A673 (cell line): Measurements from ENCODE around the gene GNAS. TPM values are rescaled to one million over a fixed set of nuclear protein-coding genes. Genes with fewer than 3 reads are reported as not detected.

ENCODE experiments used
- BruUV-seq: library from RNA; stranded (reverse); fragments of 400-500 nt; replicated peaks from 2 replicates; lab custom pipeline; 2021; lab: Mats Ljungman, UMichigan
- CTCF ChIA-PET: fragments of 300-600 bp; sonication (Branson Sonifier 250); formaldehyde crosslinking; loops from one replicate; lab custom pipeline; 2022; ENCODE audit warnings: antibody characterized with exemption; lab: Charles Lee
- POLR2A ChIA-PET: fragments of 300-600 bp; sonication (Branson Sonifier 250); formaldehyde crosslinking; loops from one replicate; lab custom pipeline; 2022; ENCODE audit warnings: antibody characterized with exemption; ENCODE audit not compliant: low non-redundant PET; lab: Charles Lee
- DNase-seq: peaks from one replicate; pipeline ENCODE4 v3.0.0-alpha.2; 2015; ENCODE audit warnings: low spot score
- H3K27ac ChIP-seq: fragments of 200-600 bp; sonication (generic); 2 replicates; pipeline ENCODE4 v1.5.1; 2016; ENCODE audit warnings: mixed run types, low read depth, mild to moderate bottlenecking, mixed read lengths, antibody characterized with exemption, low read length; ENCODE audit not compliant: poor library complexity, severe bottlenecking
- H3K27me3 ChIP-seq: fragments of 200-600 bp; sonication (generic); replicated peaks from 2 replicates; pipeline ENCODE4 v1.6.1; 2017; ENCODE audit warnings: mixed run types, low read depth, mild to moderate bottlenecking, mixed read lengths, antibody characterized with exemption, low read length; ENCODE audit not compliant: insufficient read depth, poor library complexity
- H3K36me3 ChIP-seq: fragments of 200-600 bp; sonication (generic); 2 replicates; pipeline ENCODE4 v1.6.1; 2016; ENCODE audit warnings: mixed run types, mild to moderate bottlenecking, mixed read lengths, antibody characterized with exemption, low read length; ENCODE audit not compliant: insufficient read depth, poor library complexity, severe bottlenecking
- H3K4me1 ChIP-seq: fragments of 200-600 bp; sonication (generic); 2 replicates; pipeline ENCODE4 v1.6.1; 2017; ENCODE audit warnings: mixed run types, mild to moderate bottlenecking, mixed read lengths, antibody characterized with exemption, low read length; ENCODE audit not compliant: insufficient read depth, poor library complexity, severe bottlenecking
- H3K4me3 ChIP-seq: fragments of 200-600 bp; sonication (generic); 2 replicates; pipeline ENCODE4 v1.5.1; 2016; ENCODE audit warnings: low read depth, mixed run types, mild to moderate bottlenecking, mixed read lengths, low read length; ENCODE audit not compliant: poor library complexity, severe bottlenecking
- H3K9me3 ChIP-seq: fragments of 200-600 bp; sonication (generic); 2 replicates; pipeline ENCODE4 v1.6.1; 2016; ENCODE audit warnings: mixed run types, low read depth, mild to moderate bottlenecking, mixed read lengths, antibody characterized with exemption, low read length; ENCODE audit not compliant: poor library complexity, severe bottlenecking
- CTCF ChIP-seq: fragments of 300-800, 200-600 bp; sonication (generic); conservative IDR thresholded peaks from 2 replicates; pipeline ENCODE4 v1.5.1; 2017; ENCODE audit warnings: low read depth, mild to moderate bottlenecking, antibody characterized with exemption, low read length, moderate library complexity, mixed read lengths
- EZH2 ChIP-seq: fragments of 200-600 bp; sonication (generic); IDR thresholded peaks from 2 replicates; pipeline ENCODE4 v1.6.1; 2017; ENCODE audit warnings: borderline replicate concordance, low read depth, mild to moderate bottlenecking, mixed read lengths, antibody characterized with exemption, low read length; ENCODE audit not compliant: poor library complexity, severe bottlenecking
- intact Hi-C: fragments of 100-400 bp; cut with micrococcal nuclease; formaldehyde crosslinking; loops from one replicate; pipeline ENCODE4 v1.10.0; 2022; ENCODE audit not compliant: unreplicated experiment
- total RNA-seq: library from RNA; stranded (reverse); gene quantifications from 2 replicates; pipeline ENCODE4 v1.2.3, GENCODE V29; 2021

The GNAS gene
- total RNA-seq, 1 experiment from 2014 or later: 1,108 TPM

- TF ChIP-seq CTCF (no peak), EZH2 (no peak)
- no peaks in the 10 kb centered on the region for H3K9me3 ChIP-seq
- no peak overlapping the region for H3K4me3 ChIP-seq
- BruUV-seq: no TSS peak
- ChIA-PET CTCF (no interaction called here), POLR2A (no interaction called here)
- H3K27me3 ChIP-seq: peaks cover 21% of the 10 kb centered on the region
- DNase-seq: no peak
- intact Hi-C loops: no loop called here
- no peaks in the 10 kb centered on the region for H3K36me3 ChIP-seq
- H3K27ac ChIP-seq: no peak overlapping the region
- no peaks in the 10 kb centered on the region for H3K4me1 ChIP-seq
Observed at GRCh38 chr20:58930496-58930895, 78.0 kb downstream of the GNAS start.

GRCh38 chr20:58932170-58932569 is 79.7 kb downstream of the GNAS start:
- no TSS peak for BruUV-seq
- Histone ChIP-seq H3K4me3 (no peak overlapping the region), H3K36me3 (no peaks in the 10 kb centered on the region), H3K4me1 (no peaks in the 10 kb centered on the region), H3K9me3 (peaks cover 6% of the 10 kb centered on the region), H3K27me3 (peaks cover 21% of the 10 kb centered on the region), H3K27ac (no peak overlapping the region)
- no peak for TF ChIP-seq EZH2
- TF ChIP-seq CTCF: no peak
- ChIA-PET CTCF (no interaction called here), POLR2A (no interaction called here)
- intact Hi-C loops: no loop called here
- DNase-seq: no peak

GRCh38 chr20:58938078-58938477 is 85.6 kb downstream of the GNAS start:
- POLR2A ChIA-PET: no interaction called here
- no peaks in the 10 kb centered on the region for H3K36me3 ChIP-seq
- no peak overlapping the region for H3K4me3 ChIP-seq
- intact Hi-C loops: no loop called here
- CTCF ChIA-PET: no interaction called here
- no peak for TF ChIP-seq CTCF
- TF ChIP-seq EZH2: no peak
- H3K4me1 ChIP-seq: no peaks in the 10 kb centered on the region
- H3K9me3 ChIP-seq: peaks cover 6% of the 10 kb centered on the region
- DNase-seq: no peak
- BruUV-seq: no TSS peak
- H3K27ac ChIP-seq: no peak overlapping the region
- peaks cover 45% of the 10 kb centered on the region for H3K27me3 ChIP-seq
